Epithelial cell of proximal tubule (primary cell): ENCODE measurements around the gene ZNG1F. TPM values are rescaled to one million over a fixed set of nuclear protein-coding genes. Genes with fewer than 3 reads are reported as not detected.
A peak's percentile ranks its signal among the peaks of the same experiment; 100 is the strongest.
"Not testable (repeated sequence)": the region's sequence is repeated elsewhere in the genome, so short reads cannot be mapped to it uniquely, and the experiment has no call there.

Source experiments
- DNase-seq: peaks from one replicate; pipeline ENCODE4 v3.0.0-alpha.2; 2011; ENCODE audit warnings: low read depth
- H3K4me3 ChIP-seq: 2 replicates; pipeline ENCODE4 v1.5.1; 2011; ENCODE audit warnings: low read depth, mild to moderate bottlenecking, low read length
- CTCF ChIP-seq: conservative IDR thresholded peaks from 2 replicates; pipeline ENCODE4 v1.5.1; 2012; ENCODE audit warnings: low read depth, mild to moderate bottlenecking, low read length
- total RNA-seq: library from RNA; depleted of rRNA; stranded (reverse); fragments of >200 nt; gene quantifications from 2 replicates; pipeline ENCODE4 v1.2.3, GENCODE V29; 2015

Gene ZNG1F
- total RNA-seq, 1 donor from 2014 or later: 1.1 TPM

- H3K4me3 ChIP-seq, DNase-seq: not testable (repeated sequence)
Measured at GRCh38 chr9:41094010-41094773, 94.9 kb downstream of the ZNG1F start.

- not testable (repeated sequence) for DNase-seq, H3K4me3 ChIP-seq
Measured at GRCh38 chr9:41090922-41091321, 98.2 kb downstream of the ZNG1F start.

- DNase-seq, H3K4me3 ChIP-seq: not testable (repeated sequence)
Measured at GRCh38 chr9:41090386-41090785, 98.7 kb downstream of the ZNG1F start.

- peak; percentile 42 for TF ChIP-seq CTCF
- not testable (repeated sequence) for DNase-seq, H3K4me3 ChIP-seq
Measured at GRCh38 chr9:41088450-41089059, 100.6 kb downstream of the ZNG1F start.

GRCh38 chr9:41087929-41088328 lies 101.2 kb downstream of the ZNG1F start:
- DNase-seq: not testable (repeated sequence)

GRCh38 chr9:41087157-41087780 lies 101.8 kb downstream of the ZNG1F start:
- not testable (repeated sequence) for DNase-seq, H3K4me3 ChIP-seq

More at GRCh38 chr9:41087929-41088328, 101.2 kb downstream of the ZNG1F start:
- not testable (repeated sequence) for H3K4me3 ChIP-seq

GRCh38 chr9:41086685-41087084 lies 102.4 kb downstream of the ZNG1F start:
- not testable (repeated sequence) for DNase-seq

GRCh38 chr9:41086215-41086614 lies 102.9 kb downstream of the ZNG1F start:
- not testable (repeated sequence) for H3K4me3 ChIP-seq, DNase-seq

More at GRCh38 chr9:41086685-41087084, 102.4 kb downstream of the ZNG1F start:
- not testable (repeated sequence) for H3K4me3 ChIP-seq

- H3K4me3 ChIP-seq, DNase-seq: not testable (repeated sequence)
Measured at GRCh38 chr9:41082358-41082757, 106.8 kb downstream of the ZNG1F start.

Other genes starting within 250 kb of the ZNG1F start
- gene FOXD4L6, start 60.6 kb downstream of the ZNG1F start, total RNA-seq: not detected in 2 replicates